DND-41 (cell line): Measurements from ENCODE around the gene ACCSL.

Experiments
- ATAC-seq: fragments of 200-7000 bp; cut with Tn5 transposase; 3 replicates; pipeline ENCODE4 v1.9.1; 2021; ENCODE audit warnings: low read depth; ENCODE audit not compliant: insufficient read depth
- DNase-seq: peaks from one replicate; pipeline ENCODE4 v3.0.0-alpha.2; 2020
- H2AFZ ChIP-seq: 2 replicates; pipeline ENCODE4 v1.6.0; 2012; ENCODE audit warnings: low read depth, low read length
- H3K27ac ChIP-seq: 2 replicates; pipeline ENCODE4 v1.5.1; 2012; ENCODE audit warnings: low read length, inconsistent platforms
- H3K27me3 ChIP-seq: fragments of 200-600 bp; sonication (generic); 2 replicates; pipeline ENCODE4 v1.6.0; 2012; ENCODE audit warnings: low read length, mild to moderate bottlenecking, inconsistent platforms; ENCODE audit not compliant: insufficient read depth, poor library complexity
- H3K36me3 ChIP-seq: 2 replicates; pipeline ENCODE4 v1.5.1; 2012; ENCODE audit warnings: low read length, inconsistent platforms; ENCODE audit not compliant: insufficient read depth
- H3K4me1 ChIP-seq: 2 replicates; pipeline ENCODE4 v1.5.1; 2012; ENCODE audit warnings: mild to moderate bottlenecking, low read length; ENCODE audit not compliant: insufficient read depth
- H3K4me2 ChIP-seq: 2 replicates; pipeline ENCODE4 v1.6.0; 2012; ENCODE audit warnings: mild to moderate bottlenecking, moderate library complexity, low read length, inconsistent platforms; ENCODE audit not compliant: insufficient read depth
- H3K4me3 ChIP-seq, 2 experiments: fragments of 200-600 bp in 1 of 2; shearing (Covaris generic) in 1 of 2; 2 replicates each; pipeline ENCODE4 v1.5.1; 2012 to 2016; ENCODE audit warnings: inconsistent platforms in 2 of 2, low read length in 2 of 2, mild to moderate bottlenecking in 2 of 2, low read depth in 1 of 2, moderate library complexity in 1 of 2
- H3K79me2 ChIP-seq: 2 replicates; pipeline ENCODE4 v1.6.0; 2012; ENCODE audit warnings: low read length, inconsistent platforms; ENCODE audit not compliant: insufficient read depth
- H3K9ac ChIP-seq: 2 replicates; pipeline ENCODE4 v1.6.0; 2012; ENCODE audit warnings: low read depth, mild to moderate bottlenecking, inconsistent platforms, low read length, moderate library complexity
- H3K9me3 ChIP-seq: 2 replicates; pipeline ENCODE4 v1.5.1; 2012; ENCODE audit warnings: low read length, moderate library complexity, mild to moderate bottlenecking, inconsistent platforms; ENCODE audit not compliant: insufficient read depth, severe bottlenecking
- H4K20me1 ChIP-seq: 2 replicates; pipeline ENCODE4 v1.6.0; 2012; ENCODE audit warnings: low read length; ENCODE audit not compliant: insufficient read depth
- CTCF ChIP-seq: IDR thresholded peaks from 2 replicates; pipeline ENCODE4 v1.5.1; 2012; ENCODE audit warnings: borderline replicate concordance, low read length, moderate library complexity, mild to moderate bottlenecking; ENCODE audit not compliant: poor library complexity, severe bottlenecking; ENCODE audit errors: extremely low read depth
- EZH2 ChIP-seq: IDR thresholded peaks from 3 replicates; pipeline ENCODE4 v1.6.1; 2012; ENCODE audit warnings: borderline replicate concordance, low read depth, mild to moderate bottlenecking, moderate library complexity, low read length, inconsistent platforms; ENCODE audit not compliant: severe bottlenecking

ACCSL gene

GRCh38 chr11:44037658-44037998 lies 10.2 kb upstream of the ACCSL start:
- 0 out of 2 replicates have a peak, but pooled peaks cover 3% of the 10 kb centered on the region for H4K20me1 ChIP-seq
- H3K4me2 ChIP-seq, result no peak overlapping the region
- no peak overlapping the region for H3K27ac ChIP-seq
- ATAC-seq (no peak), DNase-seq (no peak)
- no peak overlapping the region for H3K9ac ChIP-seq
- H3K9me3 ChIP-seq, result peaks cover 7% of the 10 kb centered on the region
- no peaks in the 10 kb centered on the region for H3K27me3 ChIP-seq
- no peak for TF ChIP-seq CTCF
- no peak for TF ChIP-seq EZH2
- H3K79me2 ChIP-seq, result no peaks in the 10 kb centered on the region
- no peak overlapping the region for H3K4me3 ChIP-seq
- no peak overlapping the region for H2AFZ ChIP-seq
- H3K4me1 ChIP-seq, result no peaks in the 10 kb centered on the region
- no peaks in the 10 kb centered on the region for H3K36me3 ChIP-seq

DNA sequence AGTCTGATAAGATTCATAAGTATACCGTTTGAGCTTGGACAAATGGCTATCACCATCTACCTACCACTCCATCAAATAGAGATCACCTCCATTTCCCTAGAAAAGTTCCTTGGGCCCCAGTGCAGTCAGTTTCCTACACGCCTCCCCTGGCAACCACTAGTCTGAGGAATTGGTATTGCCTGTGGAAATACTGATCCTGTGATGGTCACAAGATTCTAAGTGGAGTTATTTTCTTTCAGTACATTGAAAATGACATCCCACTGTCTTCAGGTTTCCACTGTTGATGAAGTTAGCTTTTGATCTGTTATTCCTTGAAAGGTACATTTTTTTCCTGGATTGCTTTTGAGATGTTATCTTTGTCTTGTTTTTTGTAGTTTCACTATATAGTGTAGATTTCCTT lies 4.6 kb upstream of the ACCSL start:
- Histone ChIP-seq H3K4me1 (no peaks in the 10 kb centered on the region), H3K27me3 (peaks cover 3% of the 10 kb centered on the region), H3K9ac (no peak overlapping the region), H3K4me2 (no peak overlapping the region), H3K36me3 (no peaks in the 10 kb centered on the region), H3K79me2 (no peaks in the 10 kb centered on the region), H2AFZ (no peak overlapping the region), H4K20me1 (0 out of 2 replicates have a peak, but pooled peaks cover 3% of the 10 kb centered on the region), H3K4me3 (no peak overlapping the region), H3K27ac (no peak overlapping the region), H3K9me3 (peaks cover 7% of the 10 kb centered on the region)
- no peak for TF ChIP-seq CTCF
- no peak for TF ChIP-seq EZH2
- DNase-seq (no peak), ATAC-seq (no peak)

- no peak for DNase-seq
- H3K4me3 ChIP-seq, result no peak overlapping the region
- H3K4me1 ChIP-seq, result no peaks in the 10 kb centered on the region
- H3K27me3 ChIP-seq, result peaks cover 3% of the 10 kb centered on the region
- TF ChIP-seq EZH2 (no peak), CTCF (no peak)
- H3K79me2 ChIP-seq, result no peaks in the 10 kb centered on the region
- no peak overlapping the region for H3K27ac ChIP-seq
- H3K9me3 ChIP-seq, result peaks cover 4% of the 10 kb centered on the region
- no peak overlapping the region for H3K4me2 ChIP-seq
- H2AFZ ChIP-seq, result no peak overlapping the region
- no peak overlapping the region for H3K9ac ChIP-seq
- H4K20me1 ChIP-seq, result no peaks in the 10 kb centered on the region
- no peaks in the 10 kb centered on the region for H3K36me3 ChIP-seq
- no peak for ATAC-seq
These were observed 1.6 kb upstream of the ACCSL start for GRCh38 chr11:44046182-44046581.

DNA sequence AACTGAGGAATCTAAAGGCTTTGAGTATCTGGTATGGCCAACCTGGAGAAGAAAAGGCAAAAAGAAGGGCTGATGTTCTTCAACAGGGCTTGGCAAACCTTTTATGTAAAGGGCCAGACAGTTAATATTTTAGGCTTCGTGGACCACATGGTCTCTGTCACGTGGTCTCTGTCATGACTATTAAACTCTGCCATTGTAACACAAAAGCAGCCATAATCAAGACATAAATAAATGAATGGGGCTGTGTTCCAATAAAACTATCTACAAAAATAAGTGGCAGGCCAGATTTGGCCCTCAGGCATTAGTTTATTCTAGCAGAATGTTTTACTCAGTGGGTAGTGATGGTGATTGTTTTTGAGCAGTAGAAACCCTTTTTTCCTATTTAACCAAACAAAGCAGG lies 483 bp upstream of the ACCSL start:
- no peaks in the 10 kb centered on the region for H3K9me3 ChIP-seq
- H3K4me2 ChIP-seq, result no peak overlapping the region
- DNase-seq, result no peak
- no peaks in the 10 kb centered on the region for H3K79me2 ChIP-seq
- H3K4me1 ChIP-seq, result no peaks in the 10 kb centered on the region
- H3K36me3 ChIP-seq, result no peaks in the 10 kb centered on the region
- no peak overlapping the region for H3K27ac ChIP-seq
- H3K9ac ChIP-seq, result no peak overlapping the region
- TF ChIP-seq EZH2, result no peak
- TF ChIP-seq CTCF, result no peak
- H4K20me1 ChIP-seq, result no peaks in the 10 kb centered on the region
- no peak overlapping the region for H2AFZ ChIP-seq
- ATAC-seq, result no peak
- H3K4me3 ChIP-seq, result no peak overlapping the region
- H3K27me3 ChIP-seq, result peaks cover 3% of the 10 kb centered on the region
